ENCODE data around the gene ZNF780B.

DNA sequence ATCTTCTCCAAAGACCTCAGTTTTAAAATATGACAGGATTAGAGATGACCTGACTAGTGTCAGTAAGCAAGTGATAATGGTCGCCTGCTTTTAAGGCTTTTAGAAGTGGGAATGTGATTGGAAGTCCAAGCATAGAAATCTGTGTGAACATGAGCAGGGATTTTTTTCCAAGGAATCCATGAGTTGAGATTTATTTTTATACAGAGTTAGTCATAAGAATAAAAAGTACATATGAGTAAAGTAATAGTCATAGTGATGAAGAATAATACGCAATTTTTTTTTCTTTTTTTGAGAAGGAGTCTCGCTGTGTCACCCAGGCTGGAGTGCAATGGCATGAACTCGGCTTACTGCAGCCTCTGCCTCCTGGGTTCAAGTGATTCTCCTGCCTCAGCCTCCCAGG, 57.5 kb downstream of the ZNF780B start:
- TF ChIP-seq POLR2A (IDR thresholded peaks at IDR 0.05) = no peak
- TF ChIP-seq, protein P1, sequence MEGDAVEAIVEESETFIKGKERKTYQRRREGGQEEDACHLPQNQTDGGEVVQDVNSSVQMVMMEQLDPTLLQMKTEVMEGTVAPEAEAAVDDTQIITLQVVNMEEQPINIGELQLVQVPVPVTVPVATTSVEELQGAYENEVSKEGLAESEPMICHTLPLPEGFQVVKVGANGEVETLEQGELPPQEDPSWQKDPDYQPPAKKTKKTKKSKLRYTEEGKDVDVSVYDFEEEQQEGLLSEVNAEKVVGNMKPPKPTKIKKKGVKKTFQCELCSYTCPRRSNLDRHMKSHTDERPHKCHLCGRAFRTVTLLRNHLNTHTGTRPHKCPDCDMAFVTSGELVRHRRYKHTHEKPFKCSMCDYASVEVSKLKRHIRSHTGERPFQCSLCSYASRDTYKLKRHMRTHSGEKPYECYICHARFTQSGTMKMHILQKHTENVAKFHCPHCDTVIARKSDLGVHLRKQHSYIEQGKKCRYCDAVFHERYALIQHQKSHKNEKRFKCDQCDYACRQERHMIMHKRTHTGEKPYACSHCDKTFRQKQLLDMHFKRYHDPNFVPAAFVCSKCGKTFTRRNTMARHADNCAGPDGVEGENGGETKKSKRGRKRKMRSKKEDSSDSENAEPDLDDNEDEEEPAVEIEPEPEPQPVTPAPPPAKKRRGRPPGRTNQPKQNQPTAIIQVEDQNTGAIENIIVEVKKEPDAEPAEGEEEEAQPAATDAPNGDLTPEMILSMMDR (IDR thresholded peaks at IDR 0.05) = no peak
